GM12878 (cell line): Measurements from ENCODE around the gene EXOC3L4.

Experiments used
- BCLAF1 ChIP-seq: fragments of 450-650 bp; IDR thresholded peaks from 2 replicates; pipeline ENCODE4 v1.6.1; 2017; ENCODE audit warnings: antibody characterized with exemption, mild to moderate bottlenecking, moderate library complexity
- CTCF ChIP-seq, 3 experiments: IDR thresholded peaks in 2 of 3; conservative IDR thresholded peaks in 1 of 3; 2 replicates each; pipeline ENCODE4 v1.5.1; 2011; ENCODE audit warnings: low read depth in 3 of 3, low read length in 3 of 3, mild to moderate bottlenecking in 3 of 3, control low read depth in 2 of 3, moderate library complexity in 2 of 3, inconsistent platforms in 1 of 3, mixed read lengths in 1 of 3; ENCODE audit not compliant: control insufficient read depth in 2 of 3, insufficient read depth in 1 of 3; ENCODE audit errors: extremely low read depth in 1 of 3
- POLR2A ChIP-seq: IDR thresholded peaks from 2 replicates; pipeline ENCODE4 v1.6.1; 2011; ENCODE audit warnings: low read depth, mild to moderate bottlenecking, low read length
- RCOR1 ChIP-seq: conservative IDR thresholded peaks from 2 replicates; pipeline ENCODE4 v1.6.1; 2012; ENCODE audit warnings: low read depth, low read length, improper control_type of control experiment
- SRF ChIP-seq, 2 experiments: IDR thresholded peaks; 2 replicates each; pipeline ENCODE4 v1.6.1; 2011; ENCODE audit warnings: low read depth in 2 of 2, low read length in 2 of 2, mild to moderate bottlenecking in 1 of 2, moderate library complexity in 1 of 2

GRCh38 chr14:103087343-103087835, 7.1 kb upstream of the EXOC3L4 start:
- TF ChIP-seq BCLAF1 (no peak), CTCF (IDR thresholded peaks at IDR 0.05 in 2 of 3, conservative IDR thresholded peaks at IDR 0.05 in 1 of 3; ENCODE audit: control insufficient read depth in 2 of 3, extremely low read depth in 1 of 3, insufficient read depth in 1 of 3, low read depth in 3 of 3, low read length in 3 of 3) (no peak), SRF (IDR thresholded peaks at IDR 0.05; ENCODE audit: low read depth in 2 of 2, low read length in 2 of 2) (no peak), POLR2A (no peak), RCOR1 (no peak)
